GM18858 (cell line): Measurements from ENCODE around the gene CEP128.
A peak's percentile ranks its signal among the peaks of the same experiment; 100 is the strongest.

ENCODE experiments used
- ATAC-seq: cut with Tn5 transposase; IDR thresholded peaks from one replicate; pipeline ENCODE4 v1.9.1; 2021; ENCODE audit not compliant: unreplicated experiment

The CEP128 gene

DNA sequence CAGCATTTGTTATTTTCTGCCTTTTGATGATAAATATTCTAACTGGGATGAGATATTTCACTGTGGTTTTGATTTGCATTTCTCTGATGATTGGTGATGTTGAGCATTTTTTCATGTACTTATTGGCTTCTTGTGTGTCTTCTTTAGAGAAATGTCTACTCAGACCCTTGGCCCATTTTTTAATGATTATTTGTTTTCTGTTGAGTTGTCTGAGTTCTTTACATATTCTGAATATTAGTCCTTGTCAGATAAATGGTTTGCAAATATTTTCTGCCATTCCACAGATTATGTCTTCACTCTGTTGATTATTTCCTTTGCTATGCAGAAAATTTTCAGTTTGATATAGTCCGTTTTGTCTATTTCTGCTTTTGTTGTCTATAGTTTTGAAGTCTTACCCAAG lies 317.0 kb downstream of the CEP128 start:
- ATAC-seq, result no peak

GRCh38 chr14:80621701-80622100 lies 319.8 kb downstream of the CEP128 start:
- ATAC-seq, result no peak

DNA sequence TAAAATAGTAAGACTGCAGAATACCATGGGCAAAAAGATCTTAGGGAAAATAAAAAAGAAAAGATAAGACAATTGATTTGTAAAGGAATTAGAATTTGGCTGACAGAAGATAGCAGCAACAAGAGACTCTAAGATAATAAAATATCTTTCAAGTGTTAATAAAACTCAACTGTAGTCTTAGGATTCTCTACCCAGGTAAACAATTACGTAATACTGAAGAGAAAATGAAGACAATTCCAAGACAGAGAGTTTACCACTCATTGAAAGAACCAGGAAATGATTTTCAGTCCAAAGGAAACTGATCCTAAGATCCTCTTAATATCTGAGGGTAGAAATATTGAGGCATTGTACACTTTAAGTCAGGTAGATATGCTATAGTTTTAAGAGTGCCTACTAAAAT lies 321.1 kb downstream of the CEP128 start:
- ATAC-seq, result no peak

GRCh38 chr14:80618751-80619329 lies 322.7 kb downstream of the CEP128 start:
- no peak for ATAC-seq

DNA sequence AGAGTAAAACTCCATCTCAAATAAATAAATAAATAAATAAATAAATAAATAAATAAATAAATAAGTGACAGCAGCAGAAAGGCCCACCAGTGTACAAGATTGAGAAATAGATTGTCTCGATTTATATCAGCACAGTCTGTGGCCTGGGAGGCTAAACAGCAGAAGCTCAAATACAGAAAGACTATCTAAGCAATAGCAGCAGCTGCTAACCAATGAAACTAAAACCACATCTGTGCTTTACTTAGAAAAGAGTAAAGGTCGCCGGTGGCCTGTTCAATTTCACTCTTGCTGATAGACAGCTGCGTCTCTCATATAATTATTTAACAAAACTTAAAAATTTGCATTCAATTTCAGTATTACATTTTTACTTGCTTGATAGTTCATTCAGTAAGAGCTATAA lies 325.7 kb downstream of the CEP128 start:
- ATAC-seq, result peak; percentile 78

GRCh38 chr14:80609055-80609454 lies 332.5 kb downstream of the CEP128 start:
- no peak for ATAC-seq

DNA sequence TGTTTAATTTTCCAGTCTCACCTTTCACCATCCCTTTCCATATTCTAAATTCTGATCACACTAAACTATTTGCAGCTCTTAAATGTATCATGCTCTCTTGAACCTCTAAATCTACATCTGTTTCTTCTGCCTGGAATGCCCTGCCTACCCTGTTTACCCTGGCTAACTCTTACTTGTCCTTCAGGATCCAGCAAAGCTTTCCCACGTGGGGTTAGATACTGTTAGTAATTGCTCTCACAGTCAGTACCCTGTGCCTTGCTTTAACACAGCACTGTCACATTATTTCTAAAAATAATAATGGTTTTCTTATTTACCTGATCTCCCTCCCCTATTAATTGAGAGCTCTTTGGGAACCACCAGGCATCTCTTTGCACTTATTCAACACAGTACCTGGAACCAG lies 333.0 kb downstream of the CEP128 start:
- no peak for ATAC-seq

DNA sequence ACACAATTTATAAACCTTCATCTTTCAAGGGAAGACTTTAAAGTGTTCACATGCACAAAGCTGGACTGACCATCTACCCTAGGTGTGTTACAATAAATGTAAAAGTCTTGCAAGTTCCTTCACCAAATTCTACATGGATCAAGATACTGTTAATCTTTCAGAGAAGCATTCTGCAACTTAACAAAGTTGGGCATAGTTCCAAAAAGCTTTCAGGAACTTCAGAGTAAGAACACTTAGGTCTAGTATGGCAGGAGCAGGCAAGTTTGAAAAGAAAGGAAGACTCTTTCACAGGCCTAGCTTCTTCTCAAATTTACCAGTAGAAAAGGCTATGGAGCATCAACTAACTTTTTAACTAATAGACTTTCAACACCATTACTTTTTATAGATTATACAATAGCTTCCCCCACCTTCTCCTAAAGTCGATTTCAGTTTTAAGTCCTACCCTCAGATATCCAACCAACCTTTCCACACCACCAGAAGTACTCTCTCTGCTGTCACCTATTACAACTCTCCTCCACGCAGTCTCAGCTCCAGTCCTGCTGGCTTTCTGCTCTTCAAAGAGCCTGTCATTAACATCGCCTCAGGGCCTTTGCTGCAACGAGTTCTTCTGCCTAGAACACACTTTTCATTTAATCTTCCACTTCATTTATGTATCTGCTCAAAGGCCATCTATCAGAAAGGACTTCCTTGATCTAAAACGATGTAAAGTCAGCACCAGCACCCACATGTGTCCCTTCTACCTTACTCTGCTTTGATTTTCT lies 333.9 kb downstream of the CEP128 start:
- no peak for ATAC-seq

GRCh38 chr14:80606347-80606772 lies 335.2 kb downstream of the CEP128 start:
- ATAC-seq, result no peak

DNA sequence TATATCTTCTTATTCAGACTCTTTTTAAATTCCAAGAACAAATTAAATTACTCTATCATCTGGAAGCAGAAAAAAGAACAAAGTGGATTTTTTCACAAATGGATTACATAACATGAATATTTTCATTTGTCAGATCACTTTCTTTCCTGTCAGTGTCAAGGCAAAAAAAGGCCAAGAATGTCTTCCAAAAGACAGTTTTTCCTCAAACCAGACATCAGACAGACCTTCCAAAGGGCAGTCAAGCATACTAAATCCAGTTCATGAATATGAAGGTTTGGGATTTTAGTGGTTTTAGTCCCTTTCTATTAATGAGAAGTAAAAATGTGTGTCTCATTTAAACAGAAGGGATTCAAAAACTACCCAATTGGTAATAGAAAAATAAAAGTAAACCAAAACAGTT lies 336.0 kb downstream of the CEP128 start:
- no peak for ATAC-seq

- ATAC-seq, result no peak
Measured at GRCh38 chr14:80602946-80603345, 338.6 kb downstream of the CEP128 start.

DNA sequence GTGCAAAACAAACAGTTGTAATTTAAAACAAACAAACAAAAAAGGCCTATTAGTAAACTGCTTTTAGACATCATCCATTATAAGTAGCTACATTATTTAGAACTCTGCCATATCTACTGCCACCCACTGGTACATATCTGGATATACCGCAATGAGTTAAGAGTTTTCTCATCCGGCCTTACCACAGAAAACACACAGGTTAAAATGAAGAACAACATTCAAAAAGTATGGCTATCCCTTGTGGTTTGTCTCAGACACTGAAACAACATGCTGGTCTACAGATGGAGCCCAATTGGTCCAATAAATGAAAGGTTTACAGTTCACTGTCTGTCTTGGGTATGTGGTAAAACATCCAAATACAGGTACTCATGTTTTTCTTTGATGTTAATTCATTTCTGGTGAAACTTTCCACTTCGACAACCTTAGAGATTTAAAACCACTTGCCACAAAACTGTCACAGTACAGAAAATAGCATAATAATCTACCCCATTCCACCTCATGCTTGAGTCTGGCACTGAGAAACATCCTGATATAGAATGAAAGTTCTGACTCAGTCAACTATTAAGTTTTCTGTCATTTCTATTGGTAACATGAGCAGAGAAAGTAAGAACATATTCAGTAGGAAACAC lies 354.3 kb downstream of the CEP128 start:
- ATAC-seq, result peak; percentile 95

DNA sequence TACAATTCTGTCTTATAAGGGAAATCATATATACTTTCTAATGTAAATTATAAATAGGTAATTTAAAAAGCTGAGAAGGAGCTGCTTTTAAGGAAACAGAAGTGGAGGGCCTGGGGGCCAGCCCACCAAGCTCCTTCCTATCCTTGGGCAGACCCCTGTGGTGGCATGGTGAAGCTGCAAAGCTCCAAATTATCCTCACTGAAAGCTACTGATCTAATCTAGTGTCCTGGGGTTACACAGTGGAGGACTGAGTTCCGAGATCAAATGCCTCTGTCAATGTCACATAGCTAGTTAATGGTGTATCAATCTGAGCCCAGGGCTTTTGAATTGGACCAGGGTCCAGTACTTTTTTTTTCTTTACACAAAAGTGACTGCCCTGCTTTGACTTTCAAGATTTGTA lies 355.4 kb downstream of the CEP128 start:
- no peak for ATAC-seq

GRCh38 chr14:80585506-80585835 lies 356.1 kb downstream of the CEP128 start:
- ATAC-seq, result no peak

GRCh38 chr14:80584744-80585505 lies 356.6 kb downstream of the CEP128 start:
- no peak for ATAC-seq

- no peak for ATAC-seq
Measured at GRCh38 chr14:80577599-80577998, 363.9 kb downstream of the CEP128 start.

DNA sequence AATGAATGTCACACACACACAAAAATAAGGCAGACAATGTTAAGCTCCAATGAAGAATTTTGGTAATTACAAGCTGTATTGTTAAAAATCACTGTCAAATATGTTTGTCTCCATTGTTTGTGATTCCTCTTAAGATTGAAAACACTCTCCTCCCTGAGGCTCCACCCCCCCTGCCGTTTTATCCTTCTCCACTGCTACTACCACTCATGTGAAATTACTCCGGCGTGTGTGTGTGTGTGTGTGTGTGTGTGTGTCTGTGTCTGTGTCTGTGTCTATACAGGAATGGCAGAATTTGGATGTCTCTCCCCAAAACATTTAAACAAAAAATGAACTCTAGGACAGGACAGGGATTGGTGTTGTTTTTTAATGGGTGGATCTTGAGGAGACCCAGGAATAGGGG lies 365.1 kb downstream of the CEP128 start:
- no peak for ATAC-seq

DNA sequence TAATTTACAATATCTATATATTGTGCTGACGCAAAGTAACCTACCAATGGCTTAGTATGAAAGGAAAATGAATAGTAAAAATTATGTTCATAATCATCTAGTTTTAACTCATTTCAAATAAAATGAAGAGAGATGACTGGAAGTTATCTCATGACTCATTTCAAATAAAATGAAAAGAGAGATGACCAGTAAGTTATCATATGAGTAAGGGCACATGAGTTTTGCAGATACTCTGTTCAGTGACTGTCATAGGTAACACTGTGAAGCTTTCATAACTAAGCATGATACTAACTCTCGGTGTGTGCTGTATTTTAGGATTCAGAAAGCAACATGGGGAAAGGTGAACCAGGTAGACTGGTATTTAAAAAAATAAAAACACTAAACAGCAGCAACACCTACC lies 365.8 kb downstream of the CEP128 start:
- peak; percentile 52 for ATAC-seq

GRCh38 chr14:80572666-80573065 lies 368.9 kb downstream of the CEP128 start:
- no peak for ATAC-seq

- no peak for ATAC-seq
Measured at GRCh38 chr14:80570930-80571298, 370.6 kb downstream of the CEP128 start.

GRCh38 chr14:80567905-80568536 lies 373.5 kb downstream of the CEP128 start:
- no peak for ATAC-seq
